Astrocyte (in vitro differentiated cells and primary cell): Measurements from ENCODE around the gene PTAFR.

Source experiments
- EZH2 ChIP-seq: IDR thresholded peaks from 2 replicates; pipeline ENCODE4 v1.6.1; 2012; ENCODE audit warnings: mild to moderate bottlenecking, low read length, inconsistent platforms; ENCODE audit not compliant: insufficient read depth
- TF ChIP-seq, protein P1 (sequence below): IDR thresholded peaks from 2 replicates; pipeline ENCODE4 v1.5.1; 2011; ENCODE audit warnings: low read depth, mild to moderate bottlenecking, inconsistent platforms, low read length, moderate library complexity; ENCODE audit not compliant: insufficient read depth

DNA sequence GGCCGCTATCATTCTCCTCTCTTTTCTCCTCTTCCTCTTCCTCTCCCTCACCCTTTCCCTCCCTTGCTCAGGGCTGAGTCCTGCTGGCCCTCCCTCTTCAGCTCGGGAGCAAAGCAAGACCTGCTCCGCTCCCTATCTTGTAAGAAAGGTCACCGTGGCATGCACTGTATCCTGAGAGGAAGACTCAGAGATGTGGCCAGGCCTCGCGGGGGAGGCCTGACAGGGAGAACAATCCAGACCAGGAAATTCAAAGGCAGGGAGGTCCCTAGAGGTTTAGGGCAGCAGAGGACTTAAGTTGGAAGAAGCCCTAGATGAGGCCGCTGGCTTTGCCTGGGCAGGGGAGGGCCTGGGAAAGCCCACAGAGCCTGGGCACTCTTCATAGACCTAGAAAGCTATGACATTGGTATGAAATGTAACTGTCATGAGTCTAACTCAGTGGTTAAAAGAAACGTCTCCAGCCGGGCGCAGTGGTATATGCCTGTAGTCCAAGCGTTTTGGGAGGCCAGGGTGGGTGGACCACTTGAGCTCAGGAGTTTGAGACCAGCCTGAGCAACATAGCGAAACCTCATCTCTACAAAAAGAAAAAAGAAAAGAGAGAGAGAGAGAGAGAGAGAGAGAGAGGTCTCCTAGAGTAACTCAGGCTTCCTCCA is 14.6 kb upstream of the PTAFR start:
- TF ChIP-seq, protein P1, sequence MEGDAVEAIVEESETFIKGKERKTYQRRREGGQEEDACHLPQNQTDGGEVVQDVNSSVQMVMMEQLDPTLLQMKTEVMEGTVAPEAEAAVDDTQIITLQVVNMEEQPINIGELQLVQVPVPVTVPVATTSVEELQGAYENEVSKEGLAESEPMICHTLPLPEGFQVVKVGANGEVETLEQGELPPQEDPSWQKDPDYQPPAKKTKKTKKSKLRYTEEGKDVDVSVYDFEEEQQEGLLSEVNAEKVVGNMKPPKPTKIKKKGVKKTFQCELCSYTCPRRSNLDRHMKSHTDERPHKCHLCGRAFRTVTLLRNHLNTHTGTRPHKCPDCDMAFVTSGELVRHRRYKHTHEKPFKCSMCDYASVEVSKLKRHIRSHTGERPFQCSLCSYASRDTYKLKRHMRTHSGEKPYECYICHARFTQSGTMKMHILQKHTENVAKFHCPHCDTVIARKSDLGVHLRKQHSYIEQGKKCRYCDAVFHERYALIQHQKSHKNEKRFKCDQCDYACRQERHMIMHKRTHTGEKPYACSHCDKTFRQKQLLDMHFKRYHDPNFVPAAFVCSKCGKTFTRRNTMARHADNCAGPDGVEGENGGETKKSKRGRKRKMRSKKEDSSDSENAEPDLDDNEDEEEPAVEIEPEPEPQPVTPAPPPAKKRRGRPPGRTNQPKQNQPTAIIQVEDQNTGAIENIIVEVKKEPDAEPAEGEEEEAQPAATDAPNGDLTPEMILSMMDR: no peak
- no peak for TF ChIP-seq EZH2
